K562 (cell line): Measurements from ENCODE around the gene PES1. TPM values are rescaled to one million over a fixed set of nuclear protein-coding genes. Genes with fewer than 3 reads are reported as not detected.

Experiments used
- CC2D1A ChIP-seq: fragments of 450-650 bp; IDR thresholded peaks from 2 replicates; pipeline ENCODE4 v1.6.1; 2017; ENCODE audit warnings: mild to moderate bottlenecking
- HDAC1 ChIP-seq, 2 experiments: fragments of 450-650 bp; IDR thresholded peaks; 2 replicates each; pipeline ENCODE4 v1.6.1; 2016 to 2017; ENCODE audit warnings: inconsistent platforms in 1 of 2, mild to moderate bottlenecking in 1 of 2, moderate library complexity in 1 of 2
- IRF2 ChIP-seq: sonication (generic); formaldehyde crosslinking; IDR thresholded peaks from 2 replicates; pipeline ENCODE4 v1.8.1; 2022; ENCODE audit warnings: mild to moderate bottlenecking, missing genetic modification reagents
- MAZ ChIP-seq, 2 experiments: fragments of 450-650 bp in 1 of 2; sonication (generic) in 1 of 2; formaldehyde crosslinking; IDR thresholded peaks in 1 of 2; conservative IDR thresholded peaks in 1 of 2; 2 replicates each; pipeline versions ENCODE4 v1.4.0 to v1.5.0; 2020; ENCODE audit warnings: mild to moderate bottlenecking in 1 of 2, missing genetic modification reagents in 1 of 2
- RAD21 ChIP-seq, 2 experiments: fragments of 250-450 bp in 1 of 2; fragments of 450-650 bp in 1 of 2; sonication (Bioruptor Pico) in 1 of 2; formaldehyde crosslinking in 1 of 2; IDR thresholded peaks in 1 of 2; conservative IDR thresholded peaks in 1 of 2; 2 replicates each; pipeline versions ENCODE4 v1.4.0 to v1.8.0; 2020 to 2022; ENCODE audit warnings: mild to moderate bottlenecking in 2 of 2, moderate library complexity in 1 of 2
- RBM34 ChIP-seq: fragments of 200-400 bp; formaldehyde crosslinking; IDR thresholded peaks from 2 replicates; pipeline ENCODE4 v1.6.1; 2018; ENCODE audit warnings: low read length, borderline replicate concordance; ENCODE audit not compliant: insufficient read depth
- SMAD4 ChIP-seq: fragments of 250-450 bp; sonication (Bioruptor Pico); conservative IDR thresholded peaks from 2 replicates; pipeline ENCODE4 v1.8.0; 2021; ENCODE audit warnings: inconsistent platforms, mild to moderate bottlenecking, moderate library complexity
- SNRNP70 ChIP-seq: fragments of 200-400 bp; formaldehyde crosslinking; optimal IDR thresholded peaks from 2 replicates; pipeline ENCODE3; 2017; ENCODE audit warnings: low read depth, low read length
- ZKSCAN1 ChIP-seq: fragments of 150-350 bp; IDR thresholded peaks from 2 replicates; pipeline ENCODE4 v1.6.1; 2016; ENCODE audit warnings: low read depth, low read length
- ZNF41 ChIP-seq: fragments of 250-450 bp; sonication (Bioruptor Pico); conservative IDR thresholded peaks from 2 replicates; pipeline ENCODE4 v1.4.0; 2020; ENCODE audit warnings: mild to moderate bottlenecking
- polyA plus RNA-seq, 8 experiments: library from polyadenylated mRNA; depleted of rRNA in 4 of 8; stranded (reverse) in 5 of 8; unstranded in 3 of 8; fragments of >200 nt; fragmentation: Nextera tagmentation in 2 of 8; fragmentation: Illumina TruSeq in 1 of 8; extraction: Ambion mirVana in 2 of 8; extraction: Trizol in 1 of 8; gene quantifications; 2 replicates each; pipeline versions ENCODE4 v1.2.1 to v1.2.3, GENCODE V29; 2011 to 2014; ENCODE audit warnings: inconsistent platforms in 1 of 8, missing spikeins in 1 of 8
- total RNA-seq, 7 experiments: library from RNA; depleted of rRNA in 6 of 7; stranded (reverse); fragments of >200 nt in 6 of 7; fragmentation: Illumina TruSeq in 2 of 7; extraction: Trizol in 2 of 7; gene quantifications; 2 replicates each; pipeline versions ENCODE4 v1.2.1 to v1.2.3, GENCODE V29; 2011 to 2021; ENCODE audit warnings: low replicate concordance in 1 of 7
- TF ChIP-seq, protein P1 (sequence below): fragments of 250-450 bp; sonication (Bioruptor Pico); IDR thresholded peaks from 2 replicates; pipeline ENCODE4 v1.6.1; 2021; ENCODE audit warnings: mild to moderate bottlenecking
- TF ChIP-seq, protein P2 (sequence below), 2 experiments: IDR thresholded peaks; 2 replicates each; pipeline ENCODE4 v1.6.1; 2012; ENCODE audit warnings: improper control_type of control experiment in 2 of 2, low read depth in 2 of 2, low read length in 2 of 2, borderline replicate concordance in 1 of 2
- TF ChIP-seq, protein P3 (sequence below): IDR thresholded peaks from 2 replicates; pipeline ENCODE4 v1.6.1; 2011; ENCODE audit warnings: borderline replicate concordance, low read depth, mild to moderate bottlenecking, moderate library complexity, low read length; ENCODE audit not compliant: insufficient read depth, poor library complexity, severe bottlenecking

Gene PES1
- total and polyA plus RNA-seq, 9 of the 15 experiments (the other 6 are each of a cell fraction or from before 2014, with no cell fraction given): 6.5 to 158 (median 94.3) TPM

DNA sequence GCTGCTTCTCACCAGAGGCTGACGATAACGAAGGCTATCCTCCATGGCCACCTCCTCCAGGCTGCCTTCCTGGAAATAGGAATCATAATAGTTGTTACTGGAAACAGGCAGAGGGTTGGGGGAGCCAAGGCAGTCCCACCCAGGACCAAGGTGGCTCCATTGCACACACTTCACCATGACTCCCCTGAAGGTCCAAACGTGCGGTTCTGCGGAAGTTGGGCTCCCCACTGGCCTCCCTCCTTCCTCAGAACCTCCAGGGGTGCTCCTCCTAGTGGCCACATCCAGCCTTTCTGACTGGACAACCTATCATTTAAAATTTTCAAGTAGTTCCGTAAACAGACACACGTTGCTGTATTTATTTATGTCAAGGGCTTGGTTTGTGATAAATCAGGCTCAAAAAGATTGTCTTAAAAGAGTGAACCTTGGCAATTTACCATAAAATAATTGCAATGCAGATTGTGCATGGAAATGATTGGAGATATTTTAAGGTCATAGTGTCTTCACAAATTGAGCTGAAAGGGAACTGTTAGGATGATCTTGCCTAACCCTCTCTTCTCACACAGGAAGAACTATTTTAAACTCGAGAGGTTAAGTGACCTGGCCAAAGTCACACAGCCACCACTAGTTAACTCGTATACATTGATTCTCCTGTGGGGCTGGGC is 13.9 kb upstream of the PES1 start (continued):
- TF ChIP-seq MAZ (CRISPR knock-in tag; conservative IDR thresholded peaks at IDR 0.05 in 1 of 2, IDR thresholded peaks at IDR 0.05 in 1 of 2) (peak in 1 of 2 experiments; percentile 48; a peak in 1 of 4 replicates), ZKSCAN1 (no peak), ZNF41 (CRISPR knock-in tag) (no peak), RAD21 (CRISPR knock-in tag; conservative IDR thresholded peaks at IDR 0.05 in 1 of 2, IDR thresholded peaks at IDR 0.05 in 1 of 2) (peak in 1 of 2 experiments; percentile 23; a peak in 1 of 4 replicates), SMAD4 (CRISPR knock-in tag) (no peak; the same call in 1 of the 2 replicates), IRF2 (no peak), HDAC1 (IDR thresholded peaks at IDR 0.05) (no peak), RBM34 (no peak), SNRNP70 (no peak), CC2D1A (peak; percentile 46; the same call in 1 of the 2 replicates)
- TF ChIP-seq, protein P1, sequence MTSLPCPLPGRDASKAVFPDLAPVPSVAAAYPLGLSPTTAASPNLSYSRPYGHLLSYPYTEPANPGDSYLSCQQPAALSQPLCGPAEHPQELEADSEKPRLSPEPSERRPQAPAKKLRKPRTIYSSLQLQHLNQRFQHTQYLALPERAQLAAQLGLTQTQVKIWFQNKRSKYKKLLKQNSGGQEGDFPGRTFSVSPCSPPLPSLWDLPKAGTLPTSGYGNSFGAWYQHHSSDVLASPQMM (CRISPR knock-in tag): no peak
- TF ChIP-seq, protein P2, sequence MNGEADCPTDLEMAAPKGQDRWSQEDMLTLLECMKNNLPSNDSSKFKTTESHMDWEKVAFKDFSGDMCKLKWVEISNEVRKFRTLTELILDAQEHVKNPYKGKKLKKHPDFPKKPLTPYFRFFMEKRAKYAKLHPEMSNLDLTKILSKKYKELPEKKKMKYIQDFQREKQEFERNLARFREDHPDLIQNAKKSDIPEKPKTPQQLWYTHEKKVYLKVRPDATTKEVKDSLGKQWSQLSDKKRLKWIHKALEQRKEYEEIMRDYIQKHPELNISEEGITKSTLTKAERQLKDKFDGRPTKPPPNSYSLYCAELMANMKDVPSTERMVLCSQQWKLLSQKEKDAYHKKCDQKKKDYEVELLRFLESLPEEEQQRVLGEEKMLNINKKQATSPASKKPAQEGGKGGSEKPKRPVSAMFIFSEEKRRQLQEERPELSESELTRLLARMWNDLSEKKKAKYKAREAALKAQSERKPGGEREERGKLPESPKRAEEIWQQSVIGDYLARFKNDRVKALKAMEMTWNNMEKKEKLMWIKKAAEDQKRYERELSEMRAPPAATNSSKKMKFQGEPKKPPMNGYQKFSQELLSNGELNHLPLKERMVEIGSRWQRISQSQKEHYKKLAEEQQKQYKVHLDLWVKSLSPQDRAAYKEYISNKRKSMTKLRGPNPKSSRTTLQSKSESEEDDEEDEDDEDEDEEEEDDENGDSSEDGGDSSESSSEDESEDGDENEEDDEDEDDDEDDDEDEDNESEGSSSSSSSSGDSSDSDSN (IDR thresholded peaks at IDR 0.05; ENCODE audit: borderline replicate concordance in 1 of 2, low read depth in 2 of 2, low read length in 2 of 2): no peak
- TF ChIP-seq, protein P3, sequence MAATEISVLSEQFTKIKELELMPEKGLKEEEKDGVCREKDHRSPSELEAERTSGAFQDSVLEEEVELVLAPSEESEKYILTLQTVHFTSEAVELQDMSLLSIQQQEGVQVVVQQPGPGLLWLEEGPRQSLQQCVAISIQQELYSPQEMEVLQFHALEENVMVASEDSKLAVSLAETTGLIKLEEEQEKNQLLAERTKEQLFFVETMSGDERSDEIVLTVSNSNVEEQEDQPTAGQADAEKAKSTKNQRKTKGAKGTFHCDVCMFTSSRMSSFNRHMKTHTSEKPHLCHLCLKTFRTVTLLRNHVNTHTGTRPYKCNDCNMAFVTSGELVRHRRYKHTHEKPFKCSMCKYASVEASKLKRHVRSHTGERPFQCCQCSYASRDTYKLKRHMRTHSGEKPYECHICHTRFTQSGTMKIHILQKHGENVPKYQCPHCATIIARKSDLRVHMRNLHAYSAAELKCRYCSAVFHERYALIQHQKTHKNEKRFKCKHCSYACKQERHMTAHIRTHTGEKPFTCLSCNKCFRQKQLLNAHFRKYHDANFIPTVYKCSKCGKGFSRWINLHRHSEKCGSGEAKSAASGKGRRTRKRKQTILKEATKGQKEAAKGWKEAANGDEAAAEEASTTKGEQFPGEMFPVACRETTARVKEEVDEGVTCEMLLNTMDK: peak; percentile 17
- TF ChIP-seq, all 486 proteins: peak for 33
